Skeletal muscle tissue (tissue), 4 donors: ENCODE data around the gene USP6NL. TPM values are rescaled to one million over a fixed set of nuclear protein-coding genes. Genes with fewer than 3 reads are reported as not detected.

Experiments
- H3K27ac ChIP-seq: one replicate; pipeline ENCODE4 v1.7.0; 2013; ENCODE audit warnings: mild to moderate bottlenecking, low read depth, low read length, inconsistent platforms
- H3K27me3 ChIP-seq, 3 donors: one replicate each; pipeline ENCODE4 v1.7.0; 2013; ENCODE audit warnings: low read length in 3 of 3; ENCODE audit not compliant: control insufficient read depth in 3 of 3, insufficient read depth in 3 of 3
- H3K36me3 ChIP-seq, 3 donors: one replicate each; pipeline ENCODE4 v1.7.0; 2013; ENCODE audit warnings: low read length in 3 of 3; ENCODE audit not compliant: control insufficient read depth in 3 of 3, insufficient read depth in 3 of 3
- H3K4me1 ChIP-seq, 3 donors: one replicate each; pipeline ENCODE4 v1.7.0; 2013; ENCODE audit warnings: low read length in 3 of 3, mild to moderate bottlenecking in 3 of 3; ENCODE audit not compliant: control insufficient read depth in 3 of 3, insufficient read depth in 3 of 3
- H3K4me3 ChIP-seq, 3 donors: one replicate each; pipeline ENCODE4 v1.7.0; 2013; ENCODE audit warnings: low read length in 3 of 3
- H3K9ac ChIP-seq, 3 donors: one replicate each; pipeline ENCODE4 v1.7.0; 2013; ENCODE audit warnings: low read length in 3 of 3, mild to moderate bottlenecking in 3 of 3, moderate library complexity in 2 of 3, low read depth in 1 of 3
- H3K9me3 ChIP-seq, 3 donors: one replicate each; pipeline ENCODE4 v1.7.0; 2013; ENCODE audit warnings: low read length in 3 of 3; ENCODE audit not compliant: control insufficient read depth in 3 of 3
- total RNA-seq: library from RNA; depleted of rRNA; stranded (reverse); fragments of >200 nt; gene quantifications from one replicate; pipeline ENCODE4 v1.2.3, GENCODE V29; 2014
- donor health status: Osteomylitis.

The USP6NL gene
- total RNA-seq, 1 donor from 2014 or later, result 4.7 TPM

DNA sequence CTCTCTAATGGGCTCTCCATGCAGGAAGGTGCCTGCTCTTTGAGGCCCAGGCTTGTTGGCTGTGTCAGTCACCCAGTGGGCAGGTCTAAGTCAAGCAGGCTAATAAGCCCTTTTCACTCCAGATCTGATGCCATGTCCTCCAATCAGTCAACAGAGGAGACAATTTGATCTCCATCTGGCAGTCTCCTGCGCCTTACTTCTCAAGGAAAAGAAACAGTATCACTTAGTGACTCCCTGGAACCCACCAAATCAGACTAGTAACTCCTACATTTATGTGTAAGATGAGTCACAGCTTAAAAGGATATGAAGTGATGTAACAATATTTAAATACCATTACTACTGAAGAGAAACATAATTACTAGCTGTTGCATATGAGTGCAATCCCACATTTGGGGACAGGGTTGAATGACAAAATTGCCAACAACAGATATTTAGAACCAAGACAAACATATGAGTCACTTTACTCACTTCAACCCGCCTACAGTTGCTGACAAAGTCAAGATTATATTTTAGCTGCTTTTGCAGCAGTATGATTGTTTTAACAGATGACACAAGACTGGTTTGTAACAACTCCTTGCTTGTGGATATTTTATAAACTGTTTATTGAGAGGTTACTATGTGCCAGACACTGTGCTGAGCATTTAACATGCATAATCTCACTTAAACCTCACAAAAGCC, 72.1 kb downstream of the USP6NL start:
- Histone ChIP-seq H3K27ac (no peak overlapping the region), H3K9ac (no peak overlapping the region), H3K4me1 (no peaks in the 10 kb centered on the region), H3K4me3 (no peak overlapping the region), H3K27me3 (no peaks in the 10 kb centered on the region), H3K9me3 (no peaks in the 10 kb centered on the region), H3K36me3 (no peaks in the 10 kb centered on the region)

GRCh38 chr10:11538834-11539190, 72.6 kb downstream of the USP6NL start:
- Histone ChIP-seq H3K9me3 (no peaks in the 10 kb centered on the region), H3K27ac (no peak overlapping the region), H3K4me1 (no peaks in the 10 kb centered on the region), H3K27me3 (no peaks in the 10 kb centered on the region), H3K9ac (no peak overlapping the region), H3K4me3 (no peak overlapping the region), H3K36me3 (no peaks in the 10 kb centered on the region)

- no peak overlapping the region for H3K4me3 ChIP-seq
- no peaks in the 10 kb centered on the region for H3K27me3 ChIP-seq
- H3K4me1 ChIP-seq, result no peaks in the 10 kb centered on the region
- H3K9me3 ChIP-seq, result no peaks in the 10 kb centered on the region
- no peak overlapping the region for H3K27ac ChIP-seq
- no peaks in the 10 kb centered on the region for H3K36me3 ChIP-seq
- no peak overlapping the region for H3K9ac ChIP-seq
Observed at GRCh38 chr10:11536228-11536627, 75.2 kb downstream of the USP6NL start.

DNA sequence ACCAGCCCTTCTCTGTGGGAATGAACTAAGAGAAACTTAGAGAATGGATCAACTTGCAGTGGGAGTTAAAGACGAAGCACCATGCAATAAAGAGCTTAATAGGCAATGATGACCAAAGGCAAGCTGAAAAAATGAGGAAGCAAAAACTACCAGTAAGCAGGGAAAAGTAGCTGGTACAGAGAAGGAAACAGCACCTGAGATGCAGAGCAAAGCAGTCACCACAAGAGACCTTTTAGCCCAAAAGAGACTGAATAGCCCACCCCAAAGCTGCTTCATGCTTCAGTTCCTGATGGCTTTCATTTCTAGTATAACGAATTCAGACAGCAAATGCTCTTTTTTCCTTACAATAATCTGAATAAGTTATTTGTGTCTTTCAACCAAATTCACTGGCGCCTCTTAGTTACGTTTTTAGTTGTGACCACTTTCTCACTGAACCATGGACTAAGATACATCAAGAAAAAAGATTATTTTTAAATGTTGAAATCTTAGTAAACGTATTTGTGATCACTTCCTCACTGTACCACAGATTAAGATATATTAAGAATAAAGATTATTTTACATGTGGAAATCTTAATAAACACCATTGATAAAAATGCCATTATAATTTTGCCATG, 76.0 kb downstream of the USP6NL start:
- Histone ChIP-seq H3K4me3 (no peak overlapping the region), H3K27ac (no peak overlapping the region), H3K9ac (no peak overlapping the region), H3K36me3 (no peaks in the 10 kb centered on the region), H3K4me1 (no peaks in the 10 kb centered on the region), H3K9me3 (no peaks in the 10 kb centered on the region), H3K27me3 (no peaks in the 10 kb centered on the region)

- Histone ChIP-seq H3K4me1 (no peaks in the 10 kb centered on the region), H3K9me3 (no peaks in the 10 kb centered on the region), H3K27me3 (no peaks in the 10 kb centered on the region), H3K27ac (no peak overlapping the region), H3K9ac (no peak overlapping the region), H3K4me3 (no peak overlapping the region), H3K36me3 (no peaks in the 10 kb centered on the region)
Observed at GRCh38 chr10:11533328-11533781, 78.1 kb downstream of the USP6NL start.

GRCh38 chr10:11532306-11532705, 79.1 kb downstream of the USP6NL start:
- Histone ChIP-seq H3K27ac (no peak overlapping the region), H3K9me3 (no peaks in the 10 kb centered on the region), H3K27me3 (no peaks in the 10 kb centered on the region), H3K36me3 (no peaks in the 10 kb centered on the region), H3K4me1 (no peaks in the 10 kb centered on the region), H3K4me3 (no peak overlapping the region), H3K9ac (no peak overlapping the region)

GRCh38 chr10:11530806-11531205, 80.6 kb downstream of the USP6NL start:
- Histone ChIP-seq H3K27ac (no peak overlapping the region), H3K27me3 (no peaks in the 10 kb centered on the region), H3K4me1 (no peaks in the 10 kb centered on the region), H3K4me3 (no peak overlapping the region), H3K36me3 (no peaks in the 10 kb centered on the region), H3K9me3 (no peaks in the 10 kb centered on the region), H3K9ac (no peak overlapping the region)

DNA sequence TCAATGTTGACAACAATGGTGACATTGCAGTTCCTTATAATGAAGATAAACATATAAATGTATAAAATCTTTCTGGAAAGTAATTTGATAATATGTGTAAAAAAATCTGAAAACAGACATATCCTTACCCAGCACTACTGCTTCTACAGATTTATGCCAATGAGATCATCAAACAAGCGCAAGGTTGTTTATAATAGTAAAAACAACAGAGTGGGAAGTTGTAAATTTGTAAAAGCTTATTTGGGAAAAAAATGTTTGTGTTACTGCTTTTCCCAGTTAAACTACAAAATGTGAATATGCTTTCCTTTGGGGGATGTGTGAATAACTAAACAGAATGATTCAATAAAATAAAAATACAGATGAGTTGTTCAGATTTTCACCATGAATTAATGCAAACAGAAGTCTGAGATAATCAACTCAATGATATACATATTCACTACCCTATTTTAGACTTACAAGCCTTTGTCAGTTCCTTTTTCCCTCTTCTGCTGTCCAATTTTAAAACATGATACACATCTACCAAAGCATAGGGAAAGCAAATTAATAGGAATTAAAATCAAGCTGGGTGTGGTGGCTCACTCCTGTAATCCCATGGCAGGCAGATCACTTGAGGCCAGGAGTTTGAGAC, 82.1 kb downstream of the USP6NL start:
- H3K9ac ChIP-seq, result no peak overlapping the region
- H3K27me3 ChIP-seq, result no peaks in the 10 kb centered on the region
- no peak overlapping the region for H3K4me3 ChIP-seq
- no peaks in the 10 kb centered on the region for H3K4me1 ChIP-seq
- H3K9me3 ChIP-seq, result no peaks in the 10 kb centered on the region
- no peak overlapping the region for H3K27ac ChIP-seq
- no peaks in the 10 kb centered on the region for H3K36me3 ChIP-seq

GRCh38 chr10:11528286-11528685, 83.2 kb downstream of the USP6NL start:
- Histone ChIP-seq H3K9me3 (no peaks in the 10 kb centered on the region), H3K36me3 (no peaks in the 10 kb centered on the region), H3K4me3 (no peak overlapping the region), H3K9ac (no peak overlapping the region), H3K27me3 (no peaks in the 10 kb centered on the region), H3K4me1 (no peaks in the 10 kb centered on the region), H3K27ac (no peak overlapping the region)

GRCh38 chr10:11527691-11528255, 83.7 kb downstream of the USP6NL start:
- Histone ChIP-seq H3K36me3 (no peaks in the 10 kb centered on the region), H3K9ac (no peak overlapping the region), H3K9me3 (no peaks in the 10 kb centered on the region), H3K27me3 (no peaks in the 10 kb centered on the region), H3K27ac (no peak overlapping the region), H3K4me3 (no peak overlapping the region), H3K4me1 (no peaks in the 10 kb centered on the region)
